ENCODE measurements around the gene CLIP3. TPM values are rescaled to one million over a fixed set of nuclear protein-coding genes. Genes with fewer than 3 reads are reported as not detected.

The CLIP3 gene
- total and polyA plus RNA-seq, 9 donors: 16.1 to 91.3 (median 54.9) TPM

- 0 to 1% (median 1%) methylated on average over 55 to 97 of the region's 97 CpGs for WGBS, 3 donors
- Histone ChIP-seq H3K4me1 (ENCODE audit: insufficient read depth) (peaks cover 9% of the 10 kb centered on the region), H3K27me3 (no peaks in the 10 kb centered on the region), H3K36me3 (no peaks in the 10 kb centered on the region), H3K27ac (peak within 1 kb of the TSS in 1 of 2 donors; percentile 39), H3K9me3 (no peaks in the 10 kb centered on the region), H3K4me3 (peak within 1 kb of the TSS; percentile 97)
- TF ChIP-seq EP300 (IDR thresholded peaks at IDR 0.05) (no peak), POLR2A (IDR thresholded peaks at IDR 0.05) (peak; percentile 77), CTCF (IDR thresholded peaks at IDR 0.05) (peak in 1 of 3 donors; percentile 11)
- peak; percentile 95 to 98 (median 97) for DNase-seq
- intact Hi-C loops (cut with DNase I): no loop called here
These were observed 37.4 kb downstream of the CLIP3 start, which contains the start of gene SDHAF1 for GRCh38 chr19:35995048-35995993. SDHAF1 (plus strand) TSS chr19:35995188; CDS start chr19:35995275, 87 bp downstream.

GRCh38 chr19:35993923-35994598, 38.6 kb downstream of the CLIP3 start:
- peak in 4 of 5 donors; percentile 35 to 59 (median 55) for DNase-seq
- intact Hi-C loops (cut with DNase I): no loop called here
- WGBS, 3 donors: 24 to 36% (median 33%) methylated on average over 47 to 49 of the region's 49 CpGs
- peak overlapping the region; percentile 97 for H3K4me3 ChIP-seq
- no peaks in the 10 kb centered on the region for H3K36me3 ChIP-seq
- peaks cover 9% of the 10 kb centered on the region for H3K4me1 ChIP-seq (ENCODE audit: insufficient read depth)
- no peak overlapping the region for H3K27ac ChIP-seq
- no peaks in the 10 kb centered on the region for H3K27me3 ChIP-seq
- no peaks in the 10 kb centered on the region for H3K9me3 ChIP-seq
- no peak for TF ChIP-seq CTCF (IDR thresholded peaks at IDR 0.05)
- TF ChIP-seq POLR2A (IDR thresholded peaks at IDR 0.05): no peak
- no peak for TF ChIP-seq EP300 (IDR thresholded peaks at IDR 0.05)

- intact Hi-C loops (cut with DNase I): no loop called here
- Histone ChIP-seq H3K4me1 (ENCODE audit: insufficient read depth) (peaks cover 9% of the 10 kb centered on the region), H3K9me3 (no peaks in the 10 kb centered on the region), H3K27ac (no peak overlapping the region), H3K27me3 (no peaks in the 10 kb centered on the region), H3K4me3 (no peak overlapping the region), H3K36me3 (no peaks in the 10 kb centered on the region)
- no peak for DNase-seq
- TF ChIP-seq CTCF (IDR thresholded peaks at IDR 0.05) (no peak), POLR2A (IDR thresholded peaks at IDR 0.05) (no peak), EP300 (IDR thresholded peaks at IDR 0.05) (no peak)
- WGBS, 3 donors: 83 to 92% (median 90%) methylated on average over 8 of the region's 8 CpGs
These were observed 39.5 kb downstream of the CLIP3 start for GRCh38 chr19:35992907-35993765.
